Femur (tissue), 1 donor: ENCODE results near the gene GEMIN7.

Experiments used
- DNase-seq: peaks from one replicate; pipeline ENCODE4 v3.0.0-alpha.2; 2017

GEMIN7 gene

GRCh38 chr19:45063851-45064801 is 14.9 kb upstream of the GEMIN7 start:
- DNase-seq: no peak

- no peak for DNase-seq
Observed at GRCh38 chr19:45066921-45067661, 12.0 kb upstream of the GEMIN7 start.

- DNase-seq: no peak
Observed at GRCh38 chr19:45068041-45068440, 11.0 kb upstream of the GEMIN7 start.

- no peak for DNase-seq
Observed at GRCh38 chr19:45069056-45069455, 10.0 kb upstream of the GEMIN7 start.

- no peak for DNase-seq
Observed at GRCh38 chr19:45070214-45070613, 8.8 kb upstream of the GEMIN7 start.

GRCh38 chr19:45070861-45071544 is 8.1 kb upstream of the GEMIN7 start:
- DNase-seq: no peak

- DNase-seq: no peak
Observed at GRCh38 chr19:45071545-45071938, 7.5 kb upstream of the GEMIN7 start.

GRCh38 chr19:45071969-45072790 is 6.9 kb upstream of the GEMIN7 start:
- DNase-seq: no peak

- no peak for DNase-seq
Observed at GRCh38 chr19:45074744-45075300, 4.2 kb upstream of the GEMIN7 start.

GRCh38 chr19:45075301-45076028 is 3.6 kb upstream of the GEMIN7 start:
- peak; percentile 86 for DNase-seq

- DNase-seq: peak; percentile 71
Observed at GRCh38 chr19:45076029-45076850, 2.8 kb upstream of the GEMIN7 start, which contains the start of gene ZNF296. Gene ZNF296 (minus strand): TSS chr19:45076478. CDS start chr19:45076373, 105 bp downstream.

GRCh38 chr19:45076851-45077730 is 2.0 kb upstream of the GEMIN7 start:
- DNase-seq: no peak

GRCh38 chr19:45078390-45079062 is 534 bp upstream of the GEMIN7 start:
- no peak for DNase-seq

GRCh38 chr19:45079911-45080370 is 881 bp downstream of the GEMIN7 start:
- no peak for DNase-seq

GRCh38 chr19:45082170-45082569 is 3.1 kb downstream of the GEMIN7 start:
- DNase-seq: no peak

GRCh38 chr19:45086480-45086879 is 7.4 kb downstream of the GEMIN7 start:
- DNase-seq: no peak

GRCh38 chr19:45087531-45087930 is 8.5 kb downstream of the GEMIN7 start:
- DNase-seq: no peak

GRCh38 chr19:45090034-45090433 is 11.0 kb downstream of the GEMIN7 start:
- no peak for DNase-seq

- DNase-seq: no peak
Observed at GRCh38 chr19:45090606-45091005, 11.5 kb downstream of the GEMIN7 start.
